ENCODE data around the gene TBC1D3B.

TBC1D3B gene

DNA sequence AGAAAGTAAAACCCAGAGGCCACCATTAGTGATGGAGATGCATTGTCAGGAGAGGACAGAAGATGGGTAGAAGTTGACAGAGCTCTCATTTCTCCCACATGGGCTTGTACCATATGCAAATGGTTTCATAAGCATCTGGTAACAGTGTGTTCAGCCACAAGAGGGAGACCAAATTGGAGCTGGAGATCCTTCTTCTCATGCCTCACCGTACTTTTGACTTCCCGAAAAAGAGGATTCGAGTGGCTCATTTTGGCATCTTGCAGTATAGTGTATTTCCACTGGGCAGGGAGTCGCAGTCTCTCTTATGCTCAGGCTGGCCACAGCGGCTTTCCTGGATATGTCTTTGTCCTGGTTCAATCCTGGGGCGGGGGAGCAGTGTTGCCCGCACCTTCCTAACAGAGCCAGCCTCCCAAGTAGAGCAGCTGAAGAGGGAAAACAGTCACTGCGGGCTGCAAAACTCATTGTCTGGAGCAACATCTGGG, 23.8 kb downstream of the TBC1D3B start:
- H3K36me3 ChIP-seq (ENCODE audit: low read length), result no peaks in the 10 kb centered on the region
- H4K20me1 ChIP-seq (ENCODE audit: low read depth, low read length), result no peaks in the 10 kb centered on the region
- no peak for TF ChIP-seq CTCF (IDR thresholded peaks at IDR 0.05; ENCODE audit: insufficient read depth, low read length, poor library complexity, severe bottlenecking)
- TF ChIP-seq EZH2phosphoT487 (conservative IDR thresholded peaks at IDR 0.05; ENCODE audit: low read length), result no peak

GRCh38 chr17:36151891-36152638, 24.4 kb downstream of the TBC1D3B start:
- Histone ChIP-seq H4K20me1 (ENCODE audit: low read depth, low read length) (no peaks in the 10 kb centered on the region), H2AFZ (ENCODE audit: low read depth, low read length, severe bottlenecking) (no peak overlapping the region), H3K79me2 (ENCODE audit: insufficient read depth, low read length) (no peaks in the 10 kb centered on the region), H3F3A (ENCODE audit: insufficient read depth) (no peaks in the 10 kb centered on the region), H3K4me2 (ENCODE audit: low read depth, low read length, poor library complexity, severe bottlenecking) (no peak overlapping the region), H3K27ac (ENCODE audit: low read depth, low read length) (no peak overlapping the region), H3K27me3 (ENCODE audit: low read length) (no peaks in the 10 kb centered on the region), H3K9me2 (replicated peaks; ENCODE audit: insufficient read depth, low read length) (no peaks in the 10 kb centered on the region), H3K4me3 (ENCODE audit: insufficient read depth, low read length, poor library complexity, severe bottlenecking) (no peak overlapping the region), H3K36me3 (ENCODE audit: low read length) (no peaks in the 10 kb centered on the region), H3K9ac (ENCODE audit: low read length) (no peak overlapping the region), H3K9me3 (ENCODE audit: insufficient read depth, low read length) (no peaks in the 10 kb centered on the region)
- TF ChIP-seq CTCF (IDR thresholded peaks at IDR 0.05; ENCODE audit: insufficient read depth, low read length, poor library complexity, severe bottlenecking), result no peak
- TF ChIP-seq EZH2phosphoT487 (conservative IDR thresholded peaks at IDR 0.05; ENCODE audit: low read length), result no peak

More for the DNA sequence above, 23.8 kb downstream of the TBC1D3B start:
- H3K79me2 ChIP-seq (ENCODE audit: insufficient read depth, low read length), result no peaks in the 10 kb centered on the region
- no peaks in the 10 kb centered on the region for H3K9me2 ChIP-seq (replicated peaks; ENCODE audit: insufficient read depth, low read length)
- no peak overlapping the region for H2AFZ ChIP-seq (ENCODE audit: low read depth, low read length, severe bottlenecking)
- H3K27me3 ChIP-seq (ENCODE audit: low read length), result no peaks in the 10 kb centered on the region
- H3K9me3 ChIP-seq (ENCODE audit: insufficient read depth, low read length), result no peaks in the 10 kb centered on the region
- no peak overlapping the region for H3K4me2 ChIP-seq (ENCODE audit: low read depth, low read length, poor library complexity, severe bottlenecking)
- H3F3A ChIP-seq (ENCODE audit: insufficient read depth), result no peaks in the 10 kb centered on the region
- no peak overlapping the region for H3K27ac ChIP-seq (ENCODE audit: low read depth, low read length)
- H3K9ac ChIP-seq (ENCODE audit: low read length), result no peak overlapping the region
- no peak overlapping the region for H3K4me3 ChIP-seq (ENCODE audit: insufficient read depth, low read length, poor library complexity, severe bottlenecking)

DNA sequence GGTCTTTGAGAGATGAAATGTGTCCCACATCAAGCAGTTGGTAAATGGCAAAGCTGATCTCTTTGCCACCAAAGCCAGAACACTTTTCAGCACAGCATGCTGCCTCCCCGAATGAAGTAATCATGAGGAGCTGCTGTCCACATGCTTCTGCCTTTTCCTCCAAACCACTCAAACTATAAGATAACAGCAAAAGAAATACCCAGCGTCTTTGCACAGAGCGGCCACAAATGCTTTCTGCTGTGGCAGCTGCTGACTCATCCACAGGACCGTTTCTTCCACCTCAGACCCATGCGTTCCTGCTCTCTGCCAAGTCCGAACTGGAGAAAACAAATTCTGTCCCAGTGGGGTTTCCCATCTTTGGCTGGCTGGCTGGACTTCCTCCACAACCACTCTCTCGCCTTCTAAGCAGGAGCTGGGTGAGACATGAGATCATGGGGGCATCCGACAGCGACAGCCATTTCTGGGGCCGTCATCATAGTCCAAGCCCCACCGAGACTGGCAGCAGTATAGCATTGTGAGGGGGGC, 27.1 kb downstream of the TBC1D3B start:
- no peaks in the 10 kb centered on the region for H3K79me2 ChIP-seq (ENCODE audit: insufficient read depth, low read length)
- no peak overlapping the region for H2AFZ ChIP-seq (ENCODE audit: low read depth, low read length, severe bottlenecking)
- no peak overlapping the region for H3K4me3 ChIP-seq (ENCODE audit: insufficient read depth, low read length, poor library complexity, severe bottlenecking)
- no peak overlapping the region for H3K9ac ChIP-seq (ENCODE audit: low read length)
- H3K27me3 ChIP-seq (ENCODE audit: low read length), result no peaks in the 10 kb centered on the region
- no peak for TF ChIP-seq CTCF (IDR thresholded peaks at IDR 0.05; ENCODE audit: insufficient read depth, low read length, poor library complexity, severe bottlenecking)
- TF ChIP-seq EZH2phosphoT487 (conservative IDR thresholded peaks at IDR 0.05; ENCODE audit: low read length), result no peak
- no peaks in the 10 kb centered on the region for H4K20me1 ChIP-seq (ENCODE audit: low read depth, low read length)
- no peaks in the 10 kb centered on the region for H3K9me3 ChIP-seq (ENCODE audit: insufficient read depth, low read length)
- no peak overlapping the region for H3K27ac ChIP-seq (ENCODE audit: low read depth, low read length)
- H3F3A ChIP-seq (ENCODE audit: insufficient read depth), result no peaks in the 10 kb centered on the region
- H3K36me3 ChIP-seq (ENCODE audit: low read length), result no peaks in the 10 kb centered on the region
- H3K4me2 ChIP-seq (ENCODE audit: low read depth, low read length, poor library complexity, severe bottlenecking), result no peak overlapping the region
- H3K9me2 ChIP-seq (replicated peaks; ENCODE audit: insufficient read depth, low read length), result no peaks in the 10 kb centered on the region

Data from SU-DHL-6 (cell line).